Type B pancreatic cell (in vitro differentiated cells): ENCODE data around the gene USF1. TPM values are rescaled to one million over a fixed set of nuclear protein-coding genes. Genes with fewer than 3 reads are reported as not detected.
"Not testable (repeated sequence)": the region's sequence is repeated elsewhere in the genome, so short reads cannot be mapped to it uniquely, and the experiment has no call there.

ENCODE experiments used
- DNase-seq: peaks from one replicate; pipeline ENCODE4 v3.0.0; 2021; ENCODE audit warnings: mixed read lengths; ENCODE audit not compliant: unreplicated experiment; ENCODE audit errors: extremely low spot score
- H3K27ac Mint-ChIP-seq: 2 replicates; pipeline ENCODE4 v1.8.0; 2021; ENCODE audit warnings: mild to moderate bottlenecking, mixed read lengths
- H3K27me3 Mint-ChIP-seq: 2 replicates; pipeline ENCODE4 v1.8.0; 2021; ENCODE audit warnings: mixed read lengths
- H3K36me3 Mint-ChIP-seq: 2 replicates; pipeline ENCODE4 v1.8.0; 2021; ENCODE audit warnings: mixed read lengths
- H3K4me1 Mint-ChIP-seq: one replicate; pipeline ENCODE4 v1.8.0; 2021; ENCODE audit warnings: mixed read lengths; ENCODE audit not compliant: unreplicated experiment
- H3K4me3 Mint-ChIP-seq: 2 replicates; pipeline ENCODE4 v1.8.0; 2021; ENCODE audit warnings: mild to moderate bottlenecking, mixed read lengths
- H3K9me3 Mint-ChIP-seq: 2 replicates; pipeline ENCODE4 v1.8.0; 2021; ENCODE audit warnings: mixed read lengths
- total RNA-seq: library from RNA; stranded (reverse); gene quantifications from 2 replicates; pipeline ENCODE4 v1.2.1, GENCODE V29; 2021; ENCODE audit warnings: low replicate concordance
- TF ChIP-seq, protein P1 (sequence below): fragments of 200-600 bp; sonication (generic); conservative IDR thresholded peaks from 2 replicates; pipeline ENCODE4 v1.5.0; 2021; ENCODE audit warnings: antibody characterized with exemption, mild to moderate bottlenecking

Gene USF1
- total RNA-seq, 1 donor from 2014 or later, result 79.1 TPM

DNA sequence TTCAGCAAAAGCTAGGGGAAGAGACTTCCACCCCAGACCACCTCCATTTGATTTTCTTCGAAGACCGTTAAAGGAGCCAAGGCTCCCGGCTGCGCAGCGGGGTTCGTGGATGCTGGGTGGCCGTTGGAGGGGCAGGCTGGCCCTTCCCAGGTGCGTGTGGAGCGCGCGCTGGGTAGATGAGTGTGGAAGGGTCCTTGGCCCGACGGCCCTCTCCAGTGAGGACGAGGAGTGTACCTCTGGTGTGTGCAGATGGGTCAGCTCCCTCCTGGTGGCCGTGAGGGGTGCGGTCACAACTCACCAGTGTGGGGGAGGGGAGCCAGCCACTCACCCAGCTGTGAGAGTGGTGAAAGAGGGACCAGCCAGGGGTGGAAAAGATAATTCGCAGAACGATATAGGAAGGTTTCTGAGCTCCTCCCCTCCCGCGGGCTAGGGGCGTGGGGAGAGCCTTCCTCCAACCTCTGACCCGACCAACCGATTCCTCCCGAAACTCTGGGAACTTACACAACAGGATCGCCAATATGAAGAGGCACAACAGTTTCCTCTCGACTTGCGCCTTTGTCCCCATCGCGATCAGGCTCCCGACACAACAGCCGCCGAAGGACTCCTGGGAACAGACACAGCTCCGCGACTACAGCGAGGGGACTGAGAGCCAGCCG is 25.1 kb downstream of the USF1 start, which contains the start of gene F11R:
F11R (minus strand) TSS at position 644 of the 656 bp plus-strand sequence; CDS start at position 565, 79 bp downstream.
- Mint-ChIP-seq H3K4me1 (peaks cover 24% of the 10 kb centered on the region), H3K27ac (peak within 1 kb of the TSS; percentile 98), H3K9me3 (no peaks in the 10 kb centered on the region), H3K4me3 (peak within 1 kb of the TSS; percentile 93), H3K36me3 (peaks cover 8% of the 10 kb centered on the region), H3K27me3 (peaks cover 53% of the 10 kb centered on the region)
- no peak for DNase-seq
- TF ChIP-seq, protein P1, sequence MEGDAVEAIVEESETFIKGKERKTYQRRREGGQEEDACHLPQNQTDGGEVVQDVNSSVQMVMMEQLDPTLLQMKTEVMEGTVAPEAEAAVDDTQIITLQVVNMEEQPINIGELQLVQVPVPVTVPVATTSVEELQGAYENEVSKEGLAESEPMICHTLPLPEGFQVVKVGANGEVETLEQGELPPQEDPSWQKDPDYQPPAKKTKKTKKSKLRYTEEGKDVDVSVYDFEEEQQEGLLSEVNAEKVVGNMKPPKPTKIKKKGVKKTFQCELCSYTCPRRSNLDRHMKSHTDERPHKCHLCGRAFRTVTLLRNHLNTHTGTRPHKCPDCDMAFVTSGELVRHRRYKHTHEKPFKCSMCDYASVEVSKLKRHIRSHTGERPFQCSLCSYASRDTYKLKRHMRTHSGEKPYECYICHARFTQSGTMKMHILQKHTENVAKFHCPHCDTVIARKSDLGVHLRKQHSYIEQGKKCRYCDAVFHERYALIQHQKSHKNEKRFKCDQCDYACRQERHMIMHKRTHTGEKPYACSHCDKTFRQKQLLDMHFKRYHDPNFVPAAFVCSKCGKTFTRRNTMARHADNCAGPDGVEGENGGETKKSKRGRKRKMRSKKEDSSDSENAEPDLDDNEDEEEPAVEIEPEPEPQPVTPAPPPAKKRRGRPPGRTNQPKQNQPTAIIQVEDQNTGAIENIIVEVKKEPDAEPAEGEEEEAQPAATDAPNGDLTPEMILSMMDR, result peak; percentile 64

DNA sequence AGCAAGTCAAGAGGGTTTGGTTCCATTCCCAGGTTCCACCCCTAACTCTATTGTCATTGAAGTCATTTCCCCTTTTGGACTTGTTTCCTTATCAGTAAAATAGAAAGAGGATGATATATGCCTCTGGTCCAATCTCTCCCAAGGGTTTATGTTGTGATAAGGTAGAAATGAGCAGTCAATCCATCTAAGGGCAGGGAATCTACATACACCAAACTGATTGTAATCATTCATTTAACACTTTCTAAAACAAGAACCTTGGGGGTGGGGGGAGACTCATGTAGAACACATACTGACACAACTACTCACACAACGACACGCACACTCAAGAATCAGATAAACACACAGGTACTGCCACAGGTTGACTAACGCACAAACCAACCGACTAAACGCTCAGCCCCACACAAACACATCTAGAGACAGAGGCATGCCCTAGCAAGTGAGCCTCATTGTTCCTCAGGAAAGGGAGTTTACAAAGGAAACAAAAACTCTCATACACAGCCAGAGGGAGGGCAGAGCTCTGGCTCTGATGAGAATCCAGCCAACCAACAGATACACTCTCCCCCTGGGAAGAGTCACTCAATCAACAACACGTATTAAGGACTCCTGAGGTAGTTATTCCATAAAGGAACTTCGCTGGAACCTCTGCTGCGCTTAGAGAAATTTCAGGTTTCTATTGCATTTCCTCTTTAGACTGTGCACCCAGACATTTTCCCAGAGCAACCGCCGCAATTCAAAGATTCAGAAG is 25.9 kb downstream of the USF1 start:
- H3K4me1 Mint-ChIP-seq, result peaks cover 24% of the 10 kb centered on the region
- H3K9me3 Mint-ChIP-seq, result no peaks in the 10 kb centered on the region
- DNase-seq, result no peak
- H3K4me3 Mint-ChIP-seq, result peak overlapping the region; percentile 93
- TF ChIP-seq, protein P1, result no peak
- peak overlapping the region; percentile 98 for H3K27ac Mint-ChIP-seq
- H3K27me3 Mint-ChIP-seq, result peaks cover 53% of the 10 kb centered on the region
- peaks cover 8% of the 10 kb centered on the region for H3K36me3 Mint-ChIP-seq

DNA sequence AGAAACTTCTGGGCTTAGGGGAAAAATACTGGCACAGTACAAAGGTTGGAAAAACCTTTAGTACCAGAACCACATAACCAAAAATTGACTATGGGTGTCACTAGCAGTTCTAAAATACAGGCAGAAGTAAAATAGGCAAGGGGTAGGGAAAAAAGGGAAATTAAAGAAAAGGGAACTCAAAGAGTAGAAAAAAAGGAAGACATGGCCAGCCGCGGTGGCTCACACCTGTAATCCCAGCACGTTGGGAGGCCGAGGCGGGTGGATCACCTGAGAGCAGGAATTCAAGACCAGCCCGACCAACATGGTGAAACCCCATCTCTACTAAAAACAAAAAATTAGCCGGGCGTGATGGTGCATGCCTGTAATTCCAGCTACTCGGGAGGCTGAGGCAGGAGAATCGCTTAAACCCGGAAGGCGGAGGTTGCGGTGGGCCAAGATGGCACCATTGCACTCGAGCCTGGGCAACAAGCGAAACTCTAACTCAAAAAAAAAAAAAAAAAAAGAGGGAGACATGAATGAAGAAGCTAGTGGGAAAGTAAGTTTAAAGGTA is 26.6 kb downstream of the USF1 start:
- H3K9me3 Mint-ChIP-seq, DNase-seq, H3K36me3 Mint-ChIP-seq: not testable (repeated sequence)
- peak overlapping the region; percentile 98 for H3K27ac Mint-ChIP-seq
- peaks cover 53% of the 10 kb centered on the region for H3K27me3 Mint-ChIP-seq
- peaks cover 27% of the 10 kb centered on the region for H3K4me1 Mint-ChIP-seq
- H3K4me3 Mint-ChIP-seq, result peak overlapping the region; percentile 93

DNA sequence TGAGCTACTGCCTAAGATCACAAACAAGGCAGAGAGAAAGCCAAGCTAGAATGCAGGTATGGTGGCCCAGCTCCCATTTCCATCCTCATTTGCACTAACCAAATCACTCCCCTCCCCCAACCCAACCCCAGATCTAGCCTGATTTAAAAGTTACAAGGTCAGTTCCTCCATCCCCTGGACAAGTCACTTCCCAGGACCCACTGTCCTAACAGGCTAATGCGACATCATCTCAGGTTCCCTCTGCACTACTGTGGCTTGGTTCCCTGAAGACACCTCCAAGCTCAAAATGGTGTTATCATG is 27.2 kb downstream of the USF1 start:
- peak overlapping the region; percentile 93 for H3K4me3 Mint-ChIP-seq
- TF ChIP-seq, protein P1, result no peak
- no peak for DNase-seq
- peaks cover 12% of the 10 kb centered on the region for H3K36me3 Mint-ChIP-seq
- H3K9me3 Mint-ChIP-seq, result no peaks in the 10 kb centered on the region
- peaks cover 53% of the 10 kb centered on the region for H3K27me3 Mint-ChIP-seq
- H3K4me1 Mint-ChIP-seq, result peaks cover 33% of the 10 kb centered on the region
- H3K27ac Mint-ChIP-seq, result peak overlapping the region; percentile 98

DNA sequence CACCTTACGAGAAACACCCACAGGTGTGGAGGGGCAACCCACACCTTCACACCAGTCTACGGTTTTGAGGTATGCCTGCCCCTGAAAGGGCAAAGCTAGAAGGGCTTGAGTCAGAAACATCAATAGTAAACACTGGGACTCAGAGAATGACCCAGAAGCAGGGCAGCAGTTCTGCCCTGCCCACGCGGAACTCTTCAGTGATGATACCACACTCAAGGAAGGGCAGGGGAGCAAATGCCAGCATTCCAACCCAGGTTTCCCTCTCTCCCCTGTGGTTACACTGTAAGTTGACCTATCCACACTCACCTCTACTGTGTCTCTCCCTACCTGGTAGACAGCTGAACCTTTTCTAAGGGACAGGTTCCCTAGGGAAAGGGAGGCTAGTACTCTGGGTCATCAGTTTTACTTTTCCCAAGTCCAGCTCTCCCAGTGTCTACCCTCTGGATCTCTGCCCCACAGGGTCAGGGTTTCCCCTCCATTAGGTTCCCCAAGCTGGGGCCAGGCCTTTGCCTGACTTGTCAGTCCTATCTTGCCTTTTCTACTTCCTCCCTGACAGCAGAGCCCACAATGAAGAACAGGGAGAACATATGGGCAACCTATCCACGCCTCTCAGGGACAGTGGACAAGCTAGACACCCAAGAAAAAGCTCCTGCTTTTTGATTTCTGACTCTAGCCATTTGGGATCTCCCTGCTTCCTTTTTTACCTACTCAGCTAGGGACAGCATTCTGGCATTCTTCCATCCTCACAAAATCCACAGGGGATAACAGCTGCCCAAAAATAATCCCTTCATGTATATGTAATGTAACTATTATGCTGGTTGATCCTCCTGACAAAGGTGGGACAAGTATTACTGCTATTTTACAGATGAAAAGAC is 27.8 kb downstream of the USF1 start:
- Mint-ChIP-seq H3K27me3 (peaks cover 53% of the 10 kb centered on the region), H3K36me3 (peaks cover 12% of the 10 kb centered on the region), H3K4me1 (peaks cover 37% of the 10 kb centered on the region), H3K4me3 (peak overlapping the region; percentile 93), H3K9me3 (no peaks in the 10 kb centered on the region), H3K27ac (peak overlapping the region; percentile 98)
- DNase-seq, result no peak
- TF ChIP-seq, protein P1, result no peak

DNA sequence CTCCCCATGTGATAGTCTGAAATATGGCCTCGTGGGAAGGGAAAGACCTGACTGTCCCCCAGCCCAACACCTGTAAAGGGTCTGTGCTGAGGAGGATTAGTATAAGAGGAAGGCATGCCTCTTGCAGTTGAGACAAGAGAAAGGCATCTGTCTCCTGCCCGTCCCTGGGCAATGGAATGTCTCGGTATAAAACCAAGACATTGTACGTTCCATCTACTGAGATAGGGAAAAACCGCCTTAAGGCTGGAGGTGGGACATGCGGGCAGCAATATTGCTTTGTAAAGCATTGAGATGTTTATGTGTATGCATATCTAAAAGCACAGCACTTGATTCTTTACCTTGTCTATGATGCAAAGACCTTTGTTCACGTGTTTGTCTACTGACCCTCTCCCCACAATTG is 28.6 kb downstream of the USF1 start:
- not testable (repeated sequence) for H3K9me3 Mint-ChIP-seq, DNase-seq
- H3K4me3 Mint-ChIP-seq, result peak overlapping the region; percentile 93
- H3K27me3 Mint-ChIP-seq, result peaks cover 47% of the 10 kb centered on the region
- peak overlapping the region; percentile 98 for H3K27ac Mint-ChIP-seq
- H3K36me3 Mint-ChIP-seq, result peaks cover 12% of the 10 kb centered on the region
- H3K4me1 Mint-ChIP-seq, result peaks cover 37% of the 10 kb centered on the region

DNA sequence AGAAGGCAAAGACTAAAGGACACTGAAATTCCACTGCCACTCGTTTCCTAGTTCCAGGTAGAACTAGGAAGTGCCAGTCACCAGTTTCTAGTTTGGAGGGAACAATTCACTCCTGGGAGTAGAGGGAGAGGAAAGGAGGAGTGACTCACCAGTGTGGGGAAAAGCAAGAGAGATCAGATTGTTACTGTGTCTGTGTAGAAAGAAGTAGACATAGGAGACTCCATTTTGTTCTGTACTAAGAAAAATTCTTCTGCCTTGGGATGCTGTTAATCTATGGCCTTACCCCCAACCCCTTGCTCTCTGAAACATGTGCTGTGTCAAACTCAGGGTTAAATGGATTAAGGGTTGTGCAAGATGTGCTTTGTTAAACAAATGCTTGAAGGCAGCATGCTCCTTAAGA is 29.1 kb downstream of the USF1 start:
- peaks cover 15% of the 10 kb centered on the region for H3K36me3 Mint-ChIP-seq
- H3K4me1 Mint-ChIP-seq, result peaks cover 37% of the 10 kb centered on the region
- H3K4me3 Mint-ChIP-seq, result peak overlapping the region; percentile 93
- peaks cover 42% of the 10 kb centered on the region for H3K27me3 Mint-ChIP-seq
- not testable (repeated sequence) for H3K9me3 Mint-ChIP-seq, DNase-seq
- peak overlapping the region; percentile 98 for H3K27ac Mint-ChIP-seq
